Stomach (tissue), 9 donors: Measurements from ENCODE around the gene ANGPTL5. TPM values are rescaled to one million over a fixed set of nuclear protein-coding genes. Genes with fewer than 3 reads are reported as not detected.

Experiments used
- DNase-seq, 2 donors: peaks; one replicate each; pipeline versions ENCODE4 v3.0.0 to v3.0.0-alpha.2; 2013 to 2019
- H3K27ac ChIP-seq, 5 donors: fragments of 200-600 bp in 4 of 5; sonication (generic) in 4 of 5; one replicate each; pipeline ENCODE4 v1.5.1; 2013 to 2019; ENCODE audit warnings: mild to moderate bottlenecking in 1 of 5, moderate library complexity in 1 of 5
- H3K27me3 ChIP-seq, 3 donors: fragments of 200-600 bp; sonication (generic); one replicate each; pipeline ENCODE4 v1.5.1; 2017 to 2019; ENCODE audit warnings: mixed run types in 1 of 3
- H3K36me3 ChIP-seq, 4 donors: fragments of 200-600 bp; sonication (generic); 1 replicate in 3 of 4; 2 replicates in 1 of 4; pipeline ENCODE4 v1.5.1; 2016 to 2019
- H3K4me1 ChIP-seq, 4 donors: fragments of 200-600 bp; sonication (generic); one replicate each; pipeline ENCODE4 v1.5.1; 2016 to 2019
- H3K4me3 ChIP-seq, 4 donors: fragments of 200-600 bp; sonication (generic) in 3 of 4; one replicate each; pipeline ENCODE4 v1.5.1; 2016 to 2019; ENCODE audit warnings: mild to moderate bottlenecking in 1 of 4
- H3K9me3 ChIP-seq, 4 donors: fragments of 200-600 bp; sonication (generic); one replicate each; pipeline ENCODE4 v1.5.1; 2016 to 2019
- CTCF ChIP-seq, 7 experiments: fragments of 450-650 bp in 4 of 7; fragments of 200-600 bp in 3 of 7; sonication (generic) in 3 of 7; IDR thresholded peaks; one replicate each; pipeline ENCODE4 v1.5.1; 2016 to 2019; ENCODE audit warnings: antibody characterized with exemption in 7 of 7, control low read depth in 2 of 7, mild to moderate bottlenecking in 1 of 7
- EP300 ChIP-seq: sonication (generic); formaldehyde crosslinking; IDR thresholded peaks from one replicate; pipeline ENCODE4 v1.6.1; 2017; ENCODE audit warnings: antibody characterized with exemption
- POLR2A ChIP-seq, 4 donors: fragments of 450-650 bp; IDR thresholded peaks; one replicate each; pipeline ENCODE4 v1.6.1; 2016; ENCODE audit warnings: antibody characterized with exemption in 4 of 4, control low read depth in 2 of 4, mild to moderate bottlenecking in 1 of 4, moderate library complexity in 1 of 4
- POLR2AphosphoS5 ChIP-seq, 3 donors: sonication (generic); formaldehyde crosslinking; IDR thresholded peaks; one replicate each; pipeline ENCODE4 v1.6.1; 2016; ENCODE audit warnings: antibody characterized with exemption in 3 of 3
- WGBS, 5 donors: extraction: QIAGEN DNeasy Blood & Tissue Kit in 3 of 5; methylation state at CpG; one replicate each; pipeline versions ENCODE4 v1.1.5 to v1.1.7; 2013 to 2018; 5-methylcytosine and 5-hydroxymethylcytosine counted together
- intact Hi-C: fragments of 100-400 bp; cut with DNase I; formaldehyde crosslinking; loops from one replicate; pipeline ENCODE4 v1.15.1; 2023; ENCODE audit warnings: low total_unique reads
- polyA plus RNA-seq, 3 donors: library from polyadenylated mRNA; stranded (reverse); fragments of 200-250 nt; gene quantifications; one replicate each; pipeline ENCODE4 v1.2.3, GENCODE V29; 2013
- total RNA-seq, 5 donors: library from RNA; depleted of rRNA; stranded (reverse); fragments of >200 nt; gene quantifications; one replicate each; pipeline versions ENCODE4 v1.1.0 to v1.2.3, GENCODE V29; 2014 to 2016
- donor health status: healthy with polysubstance abuse.
- donor health status: Bipolar disorder and iron deficiency.
- donor health status: healthy.

ANGPTL5 gene
- total and polyA plus RNA-seq, 8 donors, result 0.05 TPM; not detected in 7

GRCh38 chr11:101913656-101914055, 2.7 kb downstream of the ANGPTL5 start:
- 75 to 84% (median 80%) methylated on average over 5 of the region's 5 CpGs for WGBS, 5 donors
- Histone ChIP-seq H3K27me3 (no peaks in the 10 kb centered on the region), H3K27ac (peak overlapping the region in 3 of 5 donors; percentile 55 to 89 (median 84)), H3K36me3 (no peaks in the 10 kb centered on the region), H3K9me3 (no peaks in the 10 kb centered on the region), H3K4me3 (no peak overlapping the region), H3K4me1 (peaks cover 8 to 32% (median 22%) of the 10 kb centered on the region in 4 donors)
- peak in 1 of 2 donors; percentile 11 for DNase-seq
- TF ChIP-seq POLR2A (IDR thresholded peaks at IDR 0.05) (no peak), CTCF (IDR thresholded peaks at IDR 0.05) (no peak), POLR2AphosphoS5 (IDR thresholded peaks at IDR 0.05) (no peak)
- intact Hi-C loops, result no loop called here

- H3K4me1 ChIP-seq, result peaks cover 8 to 32% (median 22%) of the 10 kb centered on the region in 4 donors
- intact Hi-C loops, result no loop called here
- H3K27me3 ChIP-seq, result no peaks in the 10 kb centered on the region
- H3K27ac ChIP-seq, result no peak overlapping the region
- WGBS, 5 donors, result 17 to 35% (median 20%) methylated on average over 3 of the region's 3 CpGs
- no peaks in the 10 kb centered on the region for H3K36me3 ChIP-seq
- no peak for DNase-seq
- H3K9me3 ChIP-seq, result no peaks in the 10 kb centered on the region
- TF ChIP-seq POLR2A (IDR thresholded peaks at IDR 0.05), result no peak
- TF ChIP-seq EP300, result no peak
- TF ChIP-seq POLR2AphosphoS5 (IDR thresholded peaks at IDR 0.05), result no peak
- no peak for TF ChIP-seq CTCF (IDR thresholded peaks at IDR 0.05)
- no peak overlapping the region for H3K4me3 ChIP-seq
Measured at GRCh38 chr11:101912823-101913284, 3.5 kb downstream of the ANGPTL5 start.

- 68 to 78% (median 74%) methylated on average over 2 of the region's 2 CpGs for WGBS, 5 donors
- no peaks in the 10 kb centered on the region for H3K36me3 ChIP-seq
- peaks cover 3 to 15% (median 11%) of the 10 kb centered on the region in 4 donors for H3K4me1 ChIP-seq
- no peak overlapping the region for H3K4me3 ChIP-seq
- H3K27ac ChIP-seq, result no peak overlapping the region
- no peaks in the 10 kb centered on the region for H3K9me3 ChIP-seq
- no peak for DNase-seq
- H3K27me3 ChIP-seq, result no peaks in the 10 kb centered on the region
- intact Hi-C loops, result no loop called here
- TF ChIP-seq POLR2AphosphoS5 (IDR thresholded peaks at IDR 0.05) (no peak), POLR2A (IDR thresholded peaks at IDR 0.05) (no peak), EP300 (no peak), CTCF (IDR thresholded peaks at IDR 0.05) (no peak)
Measured at GRCh38 chr11:101909087-101909486, 7.2 kb downstream of the ANGPTL5 start.

GRCh38 chr11:101907815-101908214, 8.5 kb downstream of the ANGPTL5 start:
- peaks cover 0 to 4% (median 2%) of the 10 kb centered on the region in 4 donors for H3K4me1 ChIP-seq
- WGBS, 5 donors, result 83 to 98% (median 89%) methylated on average over 1 of the region's 1 CpG
- H3K27ac ChIP-seq, result no peak overlapping the region
- no peaks in the 10 kb centered on the region for H3K27me3 ChIP-seq
- intact Hi-C loops, result no loop called here
- H3K36me3 ChIP-seq, result no peaks in the 10 kb centered on the region
- H3K4me3 ChIP-seq, result no peak overlapping the region
- no peak for DNase-seq
- H3K9me3 ChIP-seq, result no peaks in the 10 kb centered on the region
- TF ChIP-seq POLR2AphosphoS5 (IDR thresholded peaks at IDR 0.05) (no peak), CTCF (IDR thresholded peaks at IDR 0.05) (no peak), POLR2A (IDR thresholded peaks at IDR 0.05) (no peak), EP300 (no peak)
